SK-N-SH (cell line): ENCODE data around the gene FMNL1. TPM values are rescaled to one million over a fixed set of nuclear protein-coding genes. Genes with fewer than 3 reads are reported as not detected.

Source experiments
- ELF1 ChIP-seq: IDR thresholded peaks from 2 replicates; pipeline ENCODE4 v1.4.0; 2012
- EP300 ChIP-seq, 2 experiments: IDR thresholded peaks; 2 replicates each; pipeline versions ENCODE4 v1.4.0 to v1.6.1; 2012; ENCODE audit warnings: borderline replicate concordance in 1 of 2, low read depth in 1 of 2, low read length in 1 of 2
- EZH2phosphoT487 ChIP-seq: fragments of 200-600 bp; sonication (generic); IDR thresholded peaks from 2 replicates; pipeline ENCODE4 v1.6.1; 2017; ENCODE audit warnings: low read depth, mixed run types, mild to moderate bottlenecking, antibody characterized with exemption, moderate library complexity, borderline replicate concordance
- FOSL2 ChIP-seq: IDR thresholded peaks from 2 replicates; pipeline ENCODE4 v1.4.0; 2012; ENCODE audit warnings: low read depth, mild to moderate bottlenecking, moderate library complexity, borderline replicate concordance
- FOXM1 ChIP-seq: IDR thresholded peaks from 2 replicates; pipeline ENCODE4 v1.4.0; 2012; ENCODE audit warnings: low read depth, mild to moderate bottlenecking
- GABPA ChIP-seq: IDR thresholded peaks from 2 replicates; pipeline ENCODE4 v1.4.0; 2012; ENCODE audit warnings: low read depth, mild to moderate bottlenecking
- IRF3 ChIP-seq: fragments of 150-350 bp; IDR thresholded peaks from 2 replicates; pipeline ENCODE4 v1.6.1; 2016; ENCODE audit warnings: mild to moderate bottlenecking, low read depth, low read length
- JUND ChIP-seq: IDR thresholded peaks from 2 replicates; pipeline ENCODE4 v1.4.0; 2012
- MAX ChIP-seq: IDR thresholded peaks from 2 replicates; pipeline ENCODE4 v1.4.0; 2012; ENCODE audit warnings: low read depth
- MEF2A ChIP-seq: IDR thresholded peaks from 2 replicates; pipeline ENCODE4 v1.4.0; 2012; ENCODE audit warnings: low read depth, borderline replicate concordance
- MXI1 ChIP-seq: IDR thresholded peaks from 2 replicates; pipeline ENCODE4 v1.6.1; 2012; ENCODE audit warnings: mild to moderate bottlenecking, low read depth, low read length, improper control_type of control experiment
- NRF1 ChIP-seq: IDR thresholded peaks from 2 replicates; pipeline ENCODE4 v1.6.1; 2012; ENCODE audit warnings: low read depth, mild to moderate bottlenecking, low read length
- RAD21 ChIP-seq: IDR thresholded peaks from 2 replicates; pipeline ENCODE4 v1.6.1; 2012; ENCODE audit warnings: mild to moderate bottlenecking, low read length
- RCOR1 ChIP-seq: fragments of 150-350 bp; IDR thresholded peaks from 2 replicates; pipeline ENCODE4 v1.6.1; 2017; ENCODE audit warnings: antibody characterized with exemption, low read length
- SMC3 ChIP-seq: IDR thresholded peaks from 2 replicates; pipeline ENCODE4 v1.6.1; 2012; ENCODE audit warnings: low read depth, low read length, improper control_type of control experiment
- TAF1 ChIP-seq: IDR thresholded peaks from 2 replicates; pipeline ENCODE4 v1.6.1; 2012; ENCODE audit warnings: low read depth, mild to moderate bottlenecking, low read length, moderate library complexity, borderline replicate concordance
- YY1 ChIP-seq: IDR thresholded peaks from 2 replicates; pipeline ENCODE4 v1.4.0; 2012; ENCODE audit warnings: low read depth, mild to moderate bottlenecking
- polyA plus RNA-seq, 3 experiments: library from polyadenylated mRNA; depleted of rRNA; stranded (reverse); fragments of >200 nt; gene quantifications; 2 replicates each; pipeline ENCODE4 v1.2.3, GENCODE V29; 2012
- TF ChIP-seq, protein P1 (sequence below): IDR thresholded peaks from 2 replicates; pipeline ENCODE4 v1.6.1; 2012; ENCODE audit warnings: mild to moderate bottlenecking, low read depth, low read length, moderate library complexity

The FMNL1 gene
- polyA plus RNA-seq, 1 of the 3 experiments (the other 2 are of a cell fraction), result 2.8 TPM

DNA sequence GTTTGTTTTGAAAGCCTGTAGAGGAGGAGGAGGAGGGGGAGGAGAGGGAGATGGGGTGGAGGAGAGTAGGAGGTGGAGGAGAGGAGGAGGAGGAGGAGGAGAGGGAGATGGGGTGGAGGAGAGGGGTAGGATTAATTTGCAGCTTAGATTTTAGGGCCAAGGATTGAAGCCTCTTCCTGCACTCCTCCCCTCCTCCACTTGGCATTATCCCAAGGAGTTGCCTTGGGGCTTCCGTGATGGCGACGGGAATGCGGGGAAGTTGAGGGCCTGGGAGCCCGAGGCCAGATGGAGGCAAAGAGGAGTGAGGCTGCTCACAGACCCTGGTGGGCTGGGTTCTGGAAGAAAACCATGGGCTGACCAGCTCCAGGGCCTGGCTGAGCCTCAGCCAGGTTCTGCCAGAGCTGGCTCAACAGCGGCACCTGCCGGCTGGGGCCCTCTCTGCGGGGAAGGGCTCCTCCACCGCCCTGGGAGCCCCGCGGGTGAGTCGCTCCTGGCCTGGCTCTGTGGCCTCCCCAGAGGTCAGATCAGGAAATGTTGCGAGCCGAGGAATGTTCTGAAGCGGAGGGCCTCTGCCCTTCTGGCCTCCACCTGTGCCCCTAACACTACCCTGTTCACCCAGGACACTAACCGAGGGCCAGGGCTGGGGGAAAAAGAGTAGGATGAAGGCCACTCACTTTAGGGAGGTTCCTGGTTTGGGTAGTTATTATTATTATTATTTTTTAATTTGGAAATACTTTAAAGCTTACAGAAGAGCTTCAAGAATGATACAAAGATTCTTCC lies 23.9 kb upstream of the FMNL1 start (continued):
- TF ChIP-seq, protein P1, sequence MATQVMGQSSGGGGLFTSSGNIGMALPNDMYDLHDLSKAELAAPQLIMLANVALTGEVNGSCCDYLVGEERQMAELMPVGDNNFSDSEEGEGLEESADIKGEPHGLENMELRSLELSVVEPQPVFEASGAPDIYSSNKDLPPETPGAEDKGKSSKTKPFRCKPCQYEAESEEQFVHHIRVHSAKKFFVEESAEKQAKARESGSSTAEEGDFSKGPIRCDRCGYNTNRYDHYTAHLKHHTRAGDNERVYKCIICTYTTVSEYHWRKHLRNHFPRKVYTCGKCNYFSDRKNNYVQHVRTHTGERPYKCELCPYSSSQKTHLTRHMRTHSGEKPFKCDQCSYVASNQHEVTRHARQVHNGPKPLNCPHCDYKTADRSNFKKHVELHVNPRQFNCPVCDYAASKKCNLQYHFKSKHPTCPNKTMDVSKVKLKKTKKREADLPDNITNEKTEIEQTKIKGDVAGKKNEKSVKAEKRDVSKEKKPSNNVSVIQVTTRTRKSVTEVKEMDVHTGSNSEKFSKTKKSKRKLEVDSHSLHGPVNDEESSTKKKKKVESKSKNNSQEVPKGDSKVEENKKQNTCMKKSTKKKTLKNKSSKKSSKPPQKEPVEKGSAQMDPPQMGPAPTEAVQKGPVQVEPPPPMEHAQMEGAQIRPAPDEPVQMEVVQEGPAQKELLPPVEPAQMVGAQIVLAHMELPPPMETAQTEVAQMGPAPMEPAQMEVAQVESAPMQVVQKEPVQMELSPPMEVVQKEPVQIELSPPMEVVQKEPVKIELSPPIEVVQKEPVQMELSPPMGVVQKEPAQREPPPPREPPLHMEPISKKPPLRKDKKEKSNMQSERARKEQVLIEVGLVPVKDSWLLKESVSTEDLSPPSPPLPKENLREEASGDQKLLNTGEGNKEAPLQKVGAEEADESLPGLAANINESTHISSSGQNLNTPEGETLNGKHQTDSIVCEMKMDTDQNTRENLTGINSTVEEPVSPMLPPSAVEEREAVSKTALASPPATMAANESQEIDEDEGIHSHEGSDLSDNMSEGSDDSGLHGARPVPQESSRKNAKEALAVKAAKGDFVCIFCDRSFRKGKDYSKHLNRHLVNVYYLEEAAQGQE, result peak; percentile 24; the same call in 1 of the 2 replicates
- TF ChIP-seq TAF1 (peak; percentile 61; the same call in 1 of the 2 replicates), MXI1 (no peak), GABPA (no peak), JUND (no peak), MAX (0 out of 2 replicates have a peak, but pooled peaks have one; percentile 30), SMC3 (peak; percentile 94), NRF1 (no peak), IRF3 (no peak), MEF2A (no peak), YY1 (no peak), RAD21 (peak; percentile 95), FOXM1 (no peak), FOSL2 (no peak), ELF1 (no peak), EP300 (IDR thresholded peaks at IDR 0.05; ENCODE audit: borderline replicate concordance in 1 of 2, low read depth in 1 of 2, low read length in 1 of 2) (no peak), RCOR1 (no peak), EZH2phosphoT487 (no peak)
